HCT116 (cell line): ENCODE data around the gene CELF3. TPM values are rescaled to one million over a fixed set of nuclear protein-coding genes. Genes with fewer than 3 reads are reported as not detected.

Experiments used
- ATAC-seq: fragments of 200-7000 bp; cut with Tn5 transposase; 2 replicates; pipeline ENCODE4 v1.9.1; 2020; ENCODE audit warnings: mild to moderate bottlenecking, moderate library complexity
- BruUV-seq: library from RNA; stranded (reverse); fragments of 400-500 nt; replicated peaks from 2 replicates; lab custom pipeline; 2021; lab: Mats Ljungman, UMichigan
- CTCF ChIA-PET: fragments of 300-600 bp; sonication (Branson Sonifier 250); formaldehyde crosslinking; loops from one replicate; lab custom pipeline; 2021; ENCODE audit warnings: antibody characterized with exemption; lab: Charles Lee
- POLR2A ChIA-PET: fragments of 300-600, 350-600 bp; sonication (Branson Sonifier 250); formaldehyde crosslinking; loops from one replicate; lab custom pipeline; 2021; ENCODE audit warnings: antibody characterized with exemption; lab: Charles Lee
- RAD21 ChIA-PET, 2 experiments: fragments of 300-600 bp; sonication (Branson Sonifier 250); formaldehyde crosslinking; loops; one replicate each; lab custom pipeline; 2023; ENCODE audit warnings: low total read pairs in 2 of 2; ENCODE audit not compliant: uncharacterized antibody in 2 of 2, unreplicated experiment in 2 of 2, low non-redundant PET in 1 of 2; lab: Charles Lee
- DNase-seq: peaks from one replicate; pipeline ENCODE4 v3.0.0-alpha.2; 2010; ENCODE audit warnings: low read depth, low spot score
- H2AFZ ChIP-seq: fragments of 200-600 bp; shearing (Covaris generic), sonication (generic); 2 replicates; pipeline ENCODE4 v1.6.1; 2017; ENCODE audit warnings: low read depth, mixed run types, mixed read lengths, antibody characterized with exemption, low read length; ENCODE audit not compliant: poor library complexity, severe bottlenecking
- H3K27ac ChIP-seq: 2 replicates; pipeline ENCODE4 v1.5.1; 2012; ENCODE audit warnings: low read depth, low read length
- H3K27me3 ChIP-seq: fragments of 200-600 bp; sonication (generic); 2 replicates; pipeline ENCODE4 v1.6.1; 2016; ENCODE audit warnings: mixed run types, low read length, mixed read lengths; ENCODE audit not compliant: insufficient read depth
- H3K36me3 ChIP-seq, 2 experiments: fragments of 200-500 bp in 1 of 2; fragments of 200-600 bp in 1 of 2; sonication (Bioruptor generic) in 1 of 2; sonication (generic) in 1 of 2; 2 replicates each; pipeline versions ENCODE4 v1.5.1 to v1.6.1; 2014 to 2016; ENCODE audit warnings: low read length in 2 of 2, inconsistent platforms in 1 of 2, mixed read lengths in 1 of 2, mixed run types in 1 of 2; ENCODE audit not compliant: insufficient read depth in 2 of 2, control insufficient read depth in 1 of 2
- H3K4me1 ChIP-seq, 2 experiments: fragments of 200-600 bp in 1 of 2; sonication (generic) in 1 of 2; 2 replicates each; pipeline versions ENCODE4 v1.5.1 to v1.6.1; 2012 to 2017; ENCODE audit warnings: low read length in 2 of 2, inconsistent platforms in 1 of 2, mild to moderate bottlenecking in 1 of 2, mixed read lengths in 1 of 2, mixed run types in 1 of 2, moderate library complexity in 1 of 2; ENCODE audit not compliant: insufficient read depth in 2 of 2, control insufficient read depth in 1 of 2
- H3K4me2 ChIP-seq: fragments of 200-600 bp; sonication (generic); 2 replicates; pipeline ENCODE4 v1.6.1; 2017; ENCODE audit warnings: mixed run types, low read length, mixed read lengths
- H3K4me3 ChIP-seq, 2 experiments: fragments of 200-600 bp in 1 of 2; sonication (generic) in 1 of 2; replicated peaks in 1 of 2; 2 replicates each; pipeline ENCODE4 v1.5.1; 2011 to 2016; ENCODE audit warnings: low read length in 2 of 2, control low read depth in 1 of 2, low read depth in 1 of 2, mild to moderate bottlenecking in 1 of 2, mixed read lengths in 1 of 2, mixed run types in 1 of 2
- H3K79me2 ChIP-seq: fragments of 200-600 bp; sonication (generic); 2 replicates; pipeline ENCODE4 v1.6.1; 2017; ENCODE audit warnings: mild to moderate bottlenecking, mixed run types, low read length, moderate library complexity, mixed read lengths; ENCODE audit not compliant: insufficient read depth
- H3K9ac ChIP-seq: fragments of 200-600 bp; sonication (generic); 2 replicates; pipeline ENCODE4 v1.6.1; 2016; ENCODE audit warnings: low read length, mixed read lengths
- H3K9me2 ChIP-seq: fragments of 200-600 bp; sonication (generic), shearing (Covaris generic); 2 replicates; pipeline ENCODE4 v1.6.1; 2017; ENCODE audit warnings: mixed run types, mild to moderate bottlenecking, moderate library complexity; ENCODE audit not compliant: insufficient read depth
- H3K9me3 ChIP-seq, 2 experiments: fragments of 200-500 bp in 1 of 2; fragments of 200-600 bp in 1 of 2; sonication (Bioruptor generic) in 1 of 2; sonication (generic) in 1 of 2; 2 replicates each; pipeline ENCODE4 v1.6.1; 2014 to 2017; ENCODE audit warnings: low read length in 2 of 2, mixed read lengths in 2 of 2, inconsistent platforms in 1 of 2, low read depth in 1 of 2, mild to moderate bottlenecking in 1 of 2, mixed run types in 1 of 2, moderate library complexity in 1 of 2; ENCODE audit not compliant: control insufficient read depth in 1 of 2, insufficient read depth in 1 of 2
- H4K20me1 ChIP-seq: fragments of 200-600 bp; sonication (generic), shearing (Covaris generic); 2 replicates; pipeline ENCODE4 v1.6.1; 2017; ENCODE audit warnings: mixed run types, mild to moderate bottlenecking, moderate library complexity; ENCODE audit not compliant: insufficient read depth
- ATF3 ChIP-seq: IDR thresholded peaks from 2 replicates; pipeline ENCODE4 v1.6.1; 2012
- CEBPB ChIP-seq: IDR thresholded peaks from 2 replicates; pipeline ENCODE4 v1.6.1; 2012; ENCODE audit warnings: low read depth
- CTCF ChIP-seq, 3 experiments: fragments of 200-600 bp in 1 of 3; sonication (generic) in 1 of 3; IDR thresholded peaks in 2 of 3; conservative IDR thresholded peaks in 1 of 3; 2 replicates each; pipeline ENCODE4 v1.5.1; 2012 to 2017; ENCODE audit warnings: low read depth in 2 of 3, low read length in 2 of 3, antibody characterized with exemption in 1 of 3, borderline replicate concordance in 1 of 3, control low read depth in 1 of 3, mild to moderate bottlenecking in 1 of 3, mixed read lengths in 1 of 3, mixed run types in 1 of 3, moderate library complexity in 1 of 3; ENCODE audit not compliant: insufficient read depth in 1 of 3
- EGR1 ChIP-seq: IDR thresholded peaks from 2 replicates; pipeline ENCODE4 v1.6.1; 2012; ENCODE audit warnings: low read depth
- ELF1 ChIP-seq: IDR thresholded peaks from 2 replicates; pipeline ENCODE4 v1.6.1; 2012; ENCODE audit warnings: low read depth, borderline replicate concordance
- EZH2 ChIP-seq: fragments of 200-600 bp; sonication (generic); IDR thresholded peaks from 2 replicates; pipeline ENCODE4 v1.6.1; 2017; ENCODE audit warnings: antibody characterized with exemption, mixed run types
- JUND ChIP-seq: IDR thresholded peaks from 2 replicates; pipeline ENCODE4 v1.6.1; 2012
- MAX ChIP-seq: IDR thresholded peaks from 2 replicates; pipeline ENCODE4 v1.6.1; 2012
- POLR2AphosphoS5 ChIP-seq: IDR thresholded peaks from 2 replicates; pipeline ENCODE4 v1.6.1; 2011; ENCODE audit warnings: mild to moderate bottlenecking, low read depth, low read length, moderate library complexity
- RAD21 ChIP-seq: IDR thresholded peaks from 2 replicates; pipeline ENCODE4 v1.6.1; 2012; ENCODE audit warnings: low read depth, mild to moderate bottlenecking
- ZFX ChIP-seq: fragments of 450-650 bp; IDR thresholded peaks from 2 replicates; pipeline ENCODE4 v1.6.1; 2017
- intact Hi-C: fragments of 100-400 bp; cut with micrococcal nuclease; formaldehyde crosslinking; loops from 2 replicates; pipeline ENCODE4 v1.10.0; 2022
- total RNA-seq: library from RNA; stranded (reverse); gene quantifications from one replicate; pipeline ENCODE4 v1.2.1, GENCODE V29; 2021; ENCODE audit not compliant: unreplicated experiment

Gene CELF3
- total RNA-seq, 1 experiment from 2014 or later: not detected

GRCh38 chr1:151708891-151709290, 7.7 kb downstream of the CELF3 start:
- no peaks in the 10 kb centered on the region for H3K79me2 ChIP-seq
- no peak overlapping the region for H3K4me2 ChIP-seq
- CTCF ChIA-PET: no interaction called here
- no peak overlapping the region for H2AFZ ChIP-seq
- TF ChIP-seq ELF1 (no peak), JUND (no peak), CEBPB (no peak), ATF3 (no peak), CTCF (IDR thresholded peaks at IDR 0.05 in 2 of 3, conservative IDR thresholded peaks at IDR 0.05 in 1 of 3; ENCODE audit: borderline replicate concordance in 1 of 3, insufficient read depth in 1 of 3, low read depth in 2 of 3, low read length in 2 of 3) (no peak), RAD21 (no peak), ZFX (no peak), POLR2AphosphoS5 (no peak), EGR1 (no peak), EZH2 (no peak), MAX (no peak)
- H3K36me3 ChIP-seq: no peaks in the 10 kb centered on the region
- H3K9me3 ChIP-seq: no peaks in the 10 kb centered on the region
- H3K27me3 ChIP-seq: no peaks in the 10 kb centered on the region
- no peak overlapping the region for H3K9ac ChIP-seq
- H4K20me1 ChIP-seq: no peaks in the 10 kb centered on the region
- intact Hi-C loops: no loop called here
- H3K4me3 ChIP-seq: no peak overlapping the region
- RAD21 ChIA-PET: no interaction called here
- DNase-seq (no peak), ATAC-seq (no peak)
- POLR2A ChIA-PET: no interaction called here
- H3K9me2 ChIP-seq: no peaks in the 10 kb centered on the region
- H3K4me1 ChIP-seq: no peaks in the 10 kb centered on the region; a peak in 1 of 4 replicates
- no TSS peak for BruUV-seq
- H3K27ac ChIP-seq: no peak overlapping the region
